ENCODE measurements around the gene UMOD.

Gene UMOD

DNA sequence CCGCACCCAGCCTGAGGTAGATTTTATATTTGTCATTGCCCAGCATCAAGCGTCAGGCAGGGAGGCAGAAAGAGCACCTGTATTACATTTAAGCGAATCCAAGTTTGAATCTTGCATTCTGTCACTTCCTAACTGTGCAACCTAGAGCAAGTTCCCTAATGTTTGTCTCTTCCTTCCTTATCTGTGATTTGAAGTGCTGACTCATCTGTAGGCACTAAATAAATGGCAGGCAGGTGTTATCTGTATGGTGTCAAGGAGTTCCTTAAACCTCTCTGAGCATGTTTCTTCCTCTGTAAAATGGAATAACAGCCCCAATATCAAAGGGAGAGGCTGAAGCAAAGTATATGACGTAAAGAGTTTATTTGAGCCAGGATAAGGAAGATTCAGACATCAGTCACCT lies 49.5 kb downstream of the UMOD start:
- Histone ChIP-seq H3K27me3 (ENCODE audit: insufficient read depth, poor library complexity, severe bottlenecking) (peaks cover 5% of the 10 kb centered on the region), H3K9me3 (ENCODE audit: severe bottlenecking) (no peaks in the 10 kb centered on the region), H3K4me1 (ENCODE audit: insufficient read depth, poor library complexity, severe bottlenecking) (no peaks in the 10 kb centered on the region), H3K36me3 (ENCODE audit: low read depth) (no peaks in the 10 kb centered on the region), H3K27ac (ENCODE audit: poor library complexity, severe bottlenecking) (no peak overlapping the region), H3K4me3 (ENCODE audit: severe bottlenecking) (no peak overlapping the region)
- TF ChIP-seq, protein P1, sequence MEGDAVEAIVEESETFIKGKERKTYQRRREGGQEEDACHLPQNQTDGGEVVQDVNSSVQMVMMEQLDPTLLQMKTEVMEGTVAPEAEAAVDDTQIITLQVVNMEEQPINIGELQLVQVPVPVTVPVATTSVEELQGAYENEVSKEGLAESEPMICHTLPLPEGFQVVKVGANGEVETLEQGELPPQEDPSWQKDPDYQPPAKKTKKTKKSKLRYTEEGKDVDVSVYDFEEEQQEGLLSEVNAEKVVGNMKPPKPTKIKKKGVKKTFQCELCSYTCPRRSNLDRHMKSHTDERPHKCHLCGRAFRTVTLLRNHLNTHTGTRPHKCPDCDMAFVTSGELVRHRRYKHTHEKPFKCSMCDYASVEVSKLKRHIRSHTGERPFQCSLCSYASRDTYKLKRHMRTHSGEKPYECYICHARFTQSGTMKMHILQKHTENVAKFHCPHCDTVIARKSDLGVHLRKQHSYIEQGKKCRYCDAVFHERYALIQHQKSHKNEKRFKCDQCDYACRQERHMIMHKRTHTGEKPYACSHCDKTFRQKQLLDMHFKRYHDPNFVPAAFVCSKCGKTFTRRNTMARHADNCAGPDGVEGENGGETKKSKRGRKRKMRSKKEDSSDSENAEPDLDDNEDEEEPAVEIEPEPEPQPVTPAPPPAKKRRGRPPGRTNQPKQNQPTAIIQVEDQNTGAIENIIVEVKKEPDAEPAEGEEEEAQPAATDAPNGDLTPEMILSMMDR (IDR thresholded peaks at IDR 0.05; ENCODE audit: poor library complexity, severe bottlenecking): no peak
- DNase-seq (ENCODE audit: low spot score) (no peak), ATAC-seq (ENCODE audit: low read depth) (no peak)

DNA sequence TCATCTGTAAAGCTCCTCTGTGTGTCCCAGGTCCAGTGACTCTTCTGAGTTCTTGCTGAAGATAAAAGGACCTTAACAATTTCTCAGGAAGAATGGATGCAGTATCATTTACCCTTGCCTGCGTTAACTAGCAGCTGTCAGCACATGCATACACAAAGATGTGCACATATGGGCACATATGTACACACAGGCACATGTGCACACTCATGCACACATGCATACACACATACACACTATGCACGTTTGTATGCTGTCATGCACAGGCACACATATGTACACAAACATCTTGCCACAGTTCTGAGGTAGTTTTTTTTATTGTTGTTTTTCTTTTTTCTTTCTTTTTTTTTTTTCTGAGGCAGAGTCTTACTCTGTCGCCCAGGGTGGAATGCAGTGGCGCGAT lies 50.1 kb downstream of the UMOD start:
- Histone ChIP-seq H3K36me3 (ENCODE audit: low read depth) (no peaks in the 10 kb centered on the region), H3K9me3 (ENCODE audit: severe bottlenecking) (no peaks in the 10 kb centered on the region), H3K27ac (ENCODE audit: poor library complexity, severe bottlenecking) (no peak overlapping the region), H3K4me3 (ENCODE audit: severe bottlenecking) (no peak overlapping the region), H3K27me3 (ENCODE audit: insufficient read depth, poor library complexity, severe bottlenecking) (peaks cover 5% of the 10 kb centered on the region), H3K4me1 (ENCODE audit: insufficient read depth, poor library complexity, severe bottlenecking) (no peaks in the 10 kb centered on the region)
- TF ChIP-seq, protein P1 (IDR thresholded peaks at IDR 0.05; ENCODE audit: poor library complexity, severe bottlenecking): no peak
- ATAC-seq (ENCODE audit: low read depth) (no peak), DNase-seq (ENCODE audit: low spot score) (no peak)

DNA sequence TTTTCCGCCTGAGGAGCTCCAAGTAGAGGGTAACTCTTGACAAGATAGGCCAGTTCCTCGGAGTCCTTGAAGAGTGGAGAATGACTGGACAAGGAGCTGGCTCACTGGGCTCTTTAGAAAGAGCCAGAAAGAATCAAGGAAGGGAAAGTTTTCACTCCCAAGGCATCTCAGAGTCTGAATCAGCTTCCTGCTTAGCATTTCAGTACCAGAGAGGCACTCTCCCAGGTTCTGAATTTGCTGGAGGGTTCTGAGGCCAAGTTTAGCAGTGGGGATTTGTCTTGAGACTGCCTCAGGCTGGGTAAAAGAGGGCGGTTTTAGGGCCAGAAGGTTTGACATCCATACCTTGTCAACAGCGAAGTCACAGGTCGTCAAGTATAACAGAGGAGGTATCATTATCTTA lies 50.7 kb downstream of the UMOD start:
- no peaks in the 10 kb centered on the region for H3K9me3 ChIP-seq (ENCODE audit: severe bottlenecking)
- TF ChIP-seq, protein P1 (IDR thresholded peaks at IDR 0.05; ENCODE audit: poor library complexity, severe bottlenecking): no peak
- H3K27ac ChIP-seq (ENCODE audit: poor library complexity, severe bottlenecking): no peak overlapping the region
- no peak overlapping the region for H3K4me3 ChIP-seq (ENCODE audit: severe bottlenecking)
- peaks cover 5% of the 10 kb centered on the region for H3K27me3 ChIP-seq (ENCODE audit: insufficient read depth, poor library complexity, severe bottlenecking)
- H3K36me3 ChIP-seq (ENCODE audit: low read depth): no peaks in the 10 kb centered on the region
- DNase-seq (ENCODE audit: low spot score): no peak
- H3K4me1 ChIP-seq (ENCODE audit: insufficient read depth, poor library complexity, severe bottlenecking): no peaks in the 10 kb centered on the region
- ATAC-seq (ENCODE audit: low read depth): no peak

DNA sequence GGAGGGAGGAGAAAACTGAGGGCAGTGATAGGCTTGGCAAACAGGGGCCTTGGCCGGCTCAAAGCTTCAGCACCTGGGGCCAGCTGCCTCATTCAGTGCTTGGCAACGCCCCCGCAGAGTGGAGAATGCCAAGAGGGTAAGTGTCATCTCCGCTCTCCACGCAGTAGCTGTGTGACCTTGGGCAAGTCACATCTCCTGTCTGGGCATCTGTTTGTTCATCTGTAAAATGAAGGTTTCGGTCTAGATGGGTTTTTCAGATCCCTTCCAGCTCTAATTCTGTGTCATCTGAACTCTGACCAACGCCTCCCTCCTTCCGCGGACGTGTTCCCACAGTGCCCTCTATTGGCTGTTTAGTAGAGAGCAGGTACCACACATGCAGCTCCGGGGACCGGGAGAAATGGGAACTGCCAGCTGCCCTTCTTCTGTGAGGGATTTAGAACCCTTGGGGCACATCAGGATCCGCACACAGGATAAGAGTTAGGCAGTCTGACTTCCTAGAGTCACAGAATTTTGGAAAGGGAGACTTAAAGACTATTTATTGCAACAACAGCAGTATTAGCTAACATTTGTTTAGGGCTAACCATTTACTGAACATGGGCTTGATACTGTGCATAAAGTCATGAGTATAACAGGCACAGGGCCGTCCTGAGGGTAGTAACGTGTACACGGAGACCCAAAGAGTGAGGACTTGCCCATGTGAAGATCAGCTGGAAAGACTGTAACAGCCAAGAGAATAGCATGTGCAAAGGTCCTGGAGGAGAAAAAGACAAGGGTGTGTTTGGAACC lies 52.0 kb downstream of the UMOD start:
- DNase-seq (ENCODE audit: low spot score): no peak
- peaks cover 5% of the 10 kb centered on the region for H3K27me3 ChIP-seq (ENCODE audit: insufficient read depth, poor library complexity, severe bottlenecking)
- H3K27ac ChIP-seq (ENCODE audit: poor library complexity, severe bottlenecking): no peak overlapping the region
- peak; percentile 82 for ATAC-seq (ENCODE audit: low read depth)
- no peak overlapping the region for H3K4me3 ChIP-seq (ENCODE audit: severe bottlenecking)
- H3K9me3 ChIP-seq (ENCODE audit: severe bottlenecking): no peaks in the 10 kb centered on the region
- TF ChIP-seq, protein P1 (IDR thresholded peaks at IDR 0.05; ENCODE audit: poor library complexity, severe bottlenecking): peak; percentile 84
- H3K4me1 ChIP-seq (ENCODE audit: insufficient read depth, poor library complexity, severe bottlenecking): no peaks in the 10 kb centered on the region
- H3K36me3 ChIP-seq (ENCODE audit: low read depth): no peaks in the 10 kb centered on the region

DNA sequence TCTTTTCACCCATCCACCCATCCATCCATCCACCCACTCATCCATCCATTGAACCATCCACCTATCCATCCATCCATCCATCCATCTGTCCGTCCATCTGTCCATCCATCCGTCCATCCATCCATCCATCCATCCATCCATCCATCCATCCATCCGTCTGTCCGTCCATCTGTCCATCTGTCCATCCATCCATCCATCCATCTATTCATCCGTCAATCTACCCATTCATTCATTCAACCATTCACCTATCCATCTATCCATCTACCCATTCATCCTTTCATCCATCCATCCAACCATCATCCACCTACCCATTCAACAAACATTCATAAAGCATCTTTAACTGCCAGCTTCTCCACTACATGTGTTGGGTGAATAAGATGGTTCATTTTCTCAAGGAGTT lies 54.1 kb downstream of the UMOD start:
- no peak overlapping the region for H3K4me3 ChIP-seq (ENCODE audit: severe bottlenecking)
- no peaks in the 10 kb centered on the region for H3K4me1 ChIP-seq (ENCODE audit: insufficient read depth, poor library complexity, severe bottlenecking)
- no peak for DNase-seq (ENCODE audit: low spot score)
- TF ChIP-seq, protein P1 (IDR thresholded peaks at IDR 0.05; ENCODE audit: poor library complexity, severe bottlenecking): no peak
- H3K27me3 ChIP-seq (ENCODE audit: insufficient read depth, poor library complexity, severe bottlenecking): peaks cover 5% of the 10 kb centered on the region
- H3K9me3 ChIP-seq (ENCODE audit: severe bottlenecking): no peaks in the 10 kb centered on the region
- H3K27ac ChIP-seq (ENCODE audit: poor library complexity, severe bottlenecking): no peak overlapping the region
- no peaks in the 10 kb centered on the region for H3K36me3 ChIP-seq (ENCODE audit: low read depth)
- no peak for ATAC-seq (ENCODE audit: low read depth)
